HG02870 (cell line): ENCODE measurements around the gene C9orf40.

ENCODE experiments used
- ATAC-seq: cut with Tn5 transposase; IDR thresholded peaks from one replicate; pipeline ENCODE4 v1.9.1; 2021; ENCODE audit warnings: mild to moderate bottlenecking, moderate library complexity; ENCODE audit not compliant: unreplicated experiment

The C9orf40 gene, protein sequence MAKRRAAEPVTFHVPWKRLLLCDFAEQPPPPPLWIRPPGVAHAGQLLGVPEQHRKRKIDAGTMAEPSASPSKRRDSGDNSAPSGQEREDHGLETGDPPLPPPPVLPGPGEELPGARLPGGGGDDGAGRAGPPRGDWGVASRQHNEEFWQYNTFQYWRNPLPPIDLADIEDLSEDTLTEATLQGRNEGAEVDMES

DNA sequence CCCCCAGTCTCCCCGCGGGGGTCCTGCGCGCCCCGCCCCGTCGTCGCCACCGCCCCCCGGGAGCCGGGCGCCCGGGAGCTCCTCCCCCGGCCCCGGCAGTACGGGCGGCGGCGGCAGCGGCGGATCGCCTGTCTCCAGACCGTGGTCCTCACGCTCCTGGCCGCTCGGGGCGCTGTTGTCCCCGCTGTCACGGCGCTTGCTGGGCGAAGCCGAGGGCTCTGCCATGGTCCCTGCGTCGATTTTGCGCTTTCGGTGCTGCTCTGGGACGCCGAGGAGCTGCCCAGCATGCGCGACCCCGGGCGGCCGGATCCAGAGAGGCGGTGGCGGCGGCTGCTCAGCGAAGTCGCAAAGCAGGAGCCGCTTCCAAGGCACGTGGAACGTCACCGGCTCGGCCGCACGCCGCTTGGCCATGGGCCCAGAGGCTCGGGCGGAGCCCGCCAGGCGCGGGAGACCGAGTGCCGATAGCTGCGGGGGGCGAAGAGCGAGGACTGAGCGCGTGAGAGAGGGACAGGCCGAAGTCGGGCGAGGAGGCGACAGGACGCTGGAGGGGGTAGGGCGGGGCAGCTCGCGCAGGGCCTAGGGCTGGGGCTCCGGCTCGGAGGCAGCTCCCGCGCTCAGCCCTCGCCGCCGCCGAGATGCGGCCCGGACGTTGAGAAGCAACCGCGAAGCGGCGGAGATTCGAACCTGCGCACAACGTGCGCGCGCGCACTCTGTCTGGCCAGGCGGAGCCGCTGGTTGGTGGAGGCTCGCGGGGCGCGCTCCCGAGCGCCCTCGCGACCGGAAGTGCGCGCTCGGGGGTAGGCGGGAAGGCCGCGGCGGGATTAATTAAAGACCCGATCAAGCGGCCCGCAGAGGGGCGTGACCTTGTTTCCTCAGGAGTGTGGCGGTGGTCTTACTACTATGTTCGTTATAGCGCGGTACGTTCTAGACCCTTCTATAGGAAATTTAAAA is at the start of gene C9orf40:
C9orf40 (minus strand) TSS at position 712 of the 951 bp plus-strand sequence; CDS start at position 411, 301 bp downstream.
- peak; percentile 90 for ATAC-seq

- peak; percentile 81 for ATAC-seq
Observed at GRCh38 chr9:75001719-75002421, 49.2 kb upstream of the C9orf40 start.

GRCh38 chr9:75000835-75001234 is 48.1 kb upstream of the C9orf40 start:
- peak; percentile 82 for ATAC-seq

DNA sequence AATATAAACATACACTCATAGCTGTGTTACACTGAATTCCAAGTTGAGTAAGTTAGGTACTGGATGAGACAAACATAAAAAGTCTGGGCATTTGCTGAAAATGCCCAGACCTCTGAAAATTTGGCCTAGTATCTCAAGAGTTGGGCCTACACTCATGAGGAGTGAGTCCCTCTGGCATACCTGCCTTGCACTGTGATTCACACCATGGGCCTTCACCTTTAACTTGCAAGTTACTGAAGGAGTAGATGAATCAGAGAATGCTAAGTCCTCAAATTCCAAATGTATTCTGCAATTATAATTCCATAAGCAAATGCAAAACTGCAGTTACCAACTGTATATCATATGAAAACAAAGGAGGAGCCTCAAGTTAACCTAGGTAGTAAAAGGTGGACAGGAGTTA is 32.3 kb upstream of the C9orf40 start:
- ATAC-seq = no peak

DNA sequence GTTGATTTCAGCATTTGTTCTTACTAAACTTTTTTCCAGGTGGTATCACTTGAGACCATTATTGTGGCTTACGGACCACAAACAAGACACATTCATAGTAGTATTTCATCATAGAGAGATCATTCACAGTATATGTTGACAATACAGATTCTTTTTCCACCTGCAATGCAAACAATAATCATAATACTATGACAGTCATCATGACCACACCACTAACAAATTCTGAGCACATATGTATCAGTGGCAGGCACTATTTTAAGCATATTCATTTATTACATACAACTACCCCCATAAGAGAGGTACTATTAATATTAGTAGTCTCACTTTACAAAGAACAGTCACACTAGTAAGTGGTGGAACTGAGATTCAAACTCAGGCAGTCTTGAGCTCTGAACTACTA is 31.0 kb upstream of the C9orf40 start:
- no peak for ATAC-seq

GRCh38 chr9:74979844-74980243 is 27.1 kb upstream of the C9orf40 start:
- ATAC-seq = no peak

GRCh38 chr9:74977287-74977686 is 24.6 kb upstream of the C9orf40 start:
- ATAC-seq = no peak

GRCh38 chr9:74975538-74975937 is 22.8 kb upstream of the C9orf40 start:
- ATAC-seq = no peak

GRCh38 chr9:74974558-74974957 is 21.8 kb upstream of the C9orf40 start:
- ATAC-seq = no peak

DNA sequence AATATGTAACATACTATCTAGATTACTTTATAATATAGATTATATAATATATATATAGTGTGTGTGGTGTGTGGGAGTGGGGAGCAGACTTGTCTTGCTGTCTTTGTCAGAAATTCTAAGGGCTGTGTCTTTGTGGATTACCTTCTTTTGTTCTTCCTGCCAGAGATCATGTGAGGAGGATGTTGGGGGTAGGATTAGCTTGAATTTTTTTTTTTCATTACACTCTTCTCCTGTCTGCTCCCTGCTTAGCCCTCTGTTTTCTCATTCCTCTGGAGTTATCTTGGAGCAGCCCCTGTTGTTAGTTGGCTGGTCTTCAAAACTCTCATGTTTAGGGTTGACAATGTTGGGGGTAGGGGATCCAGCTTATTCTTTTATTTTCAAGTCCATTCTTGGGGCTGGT is 21.0 kb upstream of the C9orf40 start:
- no peak for ATAC-seq

GRCh38 chr9:74963056-74963455 is 10.3 kb upstream of the C9orf40 start:
- ATAC-seq = no peak

DNA sequence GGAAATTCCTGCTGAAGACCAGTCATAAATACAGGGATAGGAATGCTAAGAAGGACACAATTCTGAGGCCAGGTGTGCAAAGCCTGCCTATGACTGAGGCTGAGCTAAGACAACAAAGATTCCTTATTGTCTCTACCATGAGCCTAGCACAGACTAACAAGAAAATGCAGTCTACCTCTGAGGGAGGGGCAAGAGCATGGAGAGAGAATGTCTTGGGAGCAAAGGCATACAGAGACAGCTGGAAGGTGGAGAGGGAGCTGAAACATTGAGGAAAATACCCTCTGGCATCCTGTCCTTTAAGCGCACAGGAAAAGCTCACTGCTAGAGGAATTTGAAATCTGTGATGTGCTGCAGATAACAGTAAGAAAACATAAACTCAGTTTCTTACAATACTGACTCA is 8.8 kb upstream of the C9orf40 start:
- ATAC-seq = no peak

DNA sequence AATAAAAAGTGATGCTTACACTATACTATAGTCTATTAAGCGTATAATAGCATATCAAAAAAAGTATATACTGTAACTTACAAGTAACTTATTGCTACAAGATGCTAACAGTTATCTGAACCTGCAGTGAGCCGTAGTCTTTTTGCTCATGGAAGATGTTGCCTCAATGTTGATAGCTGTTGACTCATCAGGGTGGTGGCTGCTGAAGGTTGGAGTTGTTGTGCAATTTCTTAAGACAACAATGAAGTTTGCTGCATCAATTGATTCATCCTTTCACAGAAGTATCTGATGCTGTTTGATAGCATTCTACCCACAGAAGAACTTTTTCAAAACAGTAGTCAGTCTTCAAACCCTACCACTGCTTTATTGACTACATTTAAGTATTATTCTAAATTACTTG is 7.8 kb upstream of the C9orf40 start:
- ATAC-seq = no peak

- ATAC-seq = no peak
Observed at GRCh38 chr9:74958587-74958986, 5.9 kb upstream of the C9orf40 start.

- ATAC-seq = peak; percentile 1
Observed at GRCh38 chr9:74953235-74953751, 581 bp upstream of the C9orf40 start.

- peak; percentile 30 for ATAC-seq
Observed at GRCh38 chr9:74951725-74952151, 974 bp downstream of the C9orf40 start.

GRCh38 chr9:74951107-74951720 is 1.5 kb downstream of the C9orf40 start:
- ATAC-seq = no peak

- no peak for ATAC-seq
Observed at GRCh38 chr9:74949859-74950855, 2.6 kb downstream of the C9orf40 start.

DNA sequence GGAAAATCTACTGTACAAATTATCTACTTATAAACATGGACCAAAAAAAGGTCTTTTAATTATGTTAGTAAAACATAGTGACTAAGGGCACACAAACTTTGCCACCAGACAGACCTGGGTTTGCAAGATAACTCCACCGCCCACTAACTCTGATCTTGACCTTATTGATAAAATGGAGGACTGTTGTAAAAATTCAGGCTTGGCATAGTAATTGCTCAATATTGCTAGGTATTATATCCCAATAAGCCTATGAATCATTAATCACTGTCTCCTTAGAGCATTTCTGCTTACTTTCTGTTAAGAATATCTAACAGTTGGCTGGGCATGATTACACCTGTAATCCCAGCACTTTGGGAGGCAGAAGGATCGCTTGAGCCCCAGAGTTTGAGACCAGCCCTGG is 3.8 kb downstream of the C9orf40 start:
- no peak for ATAC-seq

- no peak for ATAC-seq
Observed at GRCh38 chr9:74946686-74947085, 6.0 kb downstream of the C9orf40 start.
